CD4-positive, alpha-beta T cell treated with Interleukin-2 at 100 ng/mL for 4 hours (primary cell): Measurements from ENCODE around the gene TEX2.

ENCODE experiments used
- DNase-seq: peaks from one replicate; pipeline ENCODE4 v3.0.0-alpha.2; 2020; ENCODE audit warnings: low spot score

TEX2 gene

DNA sequence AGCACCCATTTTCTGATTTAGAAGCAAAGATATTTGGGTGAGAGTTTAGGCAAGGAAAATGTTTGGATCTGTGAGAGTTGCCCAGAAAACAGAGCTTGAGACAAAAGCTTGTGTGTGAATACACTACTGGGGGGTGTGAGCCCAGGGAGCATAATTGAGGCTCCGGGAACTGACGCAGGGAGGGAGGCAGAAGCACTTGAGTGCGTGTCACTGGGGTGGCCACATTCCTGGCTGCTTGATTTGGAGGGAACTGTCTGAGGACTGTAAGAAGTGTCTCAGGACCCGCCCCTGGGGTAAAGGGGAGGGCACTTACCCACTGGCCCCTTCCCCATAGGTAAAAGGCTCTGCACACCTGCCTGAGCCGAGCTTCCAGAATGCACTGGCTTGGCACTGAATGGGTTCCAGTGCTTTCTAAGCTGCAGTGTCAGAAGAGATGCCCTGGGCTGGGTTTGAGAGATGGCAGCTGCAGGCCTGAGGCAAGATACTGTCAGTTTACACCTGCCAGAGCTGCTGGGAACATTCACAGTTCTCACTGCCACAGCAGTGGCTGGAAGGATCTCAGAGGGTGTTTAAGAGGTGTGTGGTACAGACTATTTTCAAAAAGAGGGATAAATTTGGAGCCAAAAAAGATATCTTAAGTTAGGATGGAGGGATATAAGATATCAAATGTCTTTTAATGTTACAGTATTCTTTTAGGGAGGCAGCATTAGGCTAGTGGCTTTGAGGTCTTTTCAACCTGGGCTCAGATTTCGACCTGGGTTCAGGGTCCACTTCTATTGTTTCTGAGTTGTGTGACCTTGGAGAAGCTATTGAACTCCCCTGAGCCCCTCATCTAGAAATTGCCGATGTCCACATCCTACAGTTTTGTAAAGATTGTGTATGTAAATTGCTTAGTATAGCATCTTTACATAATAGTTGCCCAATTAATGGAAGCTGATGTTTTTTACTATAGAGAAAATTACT, 6.9 kb upstream of the TEX2 start:
- no peak for DNase-seq

DNA sequence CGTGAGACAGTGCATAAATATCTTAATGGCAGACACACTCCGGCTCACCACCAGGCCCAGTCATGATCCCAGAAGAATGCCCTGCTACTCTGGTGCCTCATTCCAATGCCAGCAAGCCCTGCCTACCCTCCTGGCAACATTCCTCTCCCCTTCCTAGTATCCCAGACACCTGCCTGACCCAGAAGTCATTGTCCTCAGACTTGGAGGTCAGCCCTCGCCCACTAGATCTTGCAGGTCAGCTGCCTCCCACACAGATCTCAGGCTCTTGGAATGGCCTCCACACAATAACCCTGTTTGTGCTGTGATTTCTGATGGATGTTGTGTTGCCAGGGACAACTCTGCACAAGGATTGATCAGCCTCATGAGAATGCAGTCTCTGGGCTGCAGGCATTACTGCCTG, 1.8 kb upstream of the TEX2 start:
- DNase-seq = no peak

GRCh38 chr17:64262198-64262999, 661 bp downstream of the TEX2 start:
- peak; percentile 58 for DNase-seq

DNA sequence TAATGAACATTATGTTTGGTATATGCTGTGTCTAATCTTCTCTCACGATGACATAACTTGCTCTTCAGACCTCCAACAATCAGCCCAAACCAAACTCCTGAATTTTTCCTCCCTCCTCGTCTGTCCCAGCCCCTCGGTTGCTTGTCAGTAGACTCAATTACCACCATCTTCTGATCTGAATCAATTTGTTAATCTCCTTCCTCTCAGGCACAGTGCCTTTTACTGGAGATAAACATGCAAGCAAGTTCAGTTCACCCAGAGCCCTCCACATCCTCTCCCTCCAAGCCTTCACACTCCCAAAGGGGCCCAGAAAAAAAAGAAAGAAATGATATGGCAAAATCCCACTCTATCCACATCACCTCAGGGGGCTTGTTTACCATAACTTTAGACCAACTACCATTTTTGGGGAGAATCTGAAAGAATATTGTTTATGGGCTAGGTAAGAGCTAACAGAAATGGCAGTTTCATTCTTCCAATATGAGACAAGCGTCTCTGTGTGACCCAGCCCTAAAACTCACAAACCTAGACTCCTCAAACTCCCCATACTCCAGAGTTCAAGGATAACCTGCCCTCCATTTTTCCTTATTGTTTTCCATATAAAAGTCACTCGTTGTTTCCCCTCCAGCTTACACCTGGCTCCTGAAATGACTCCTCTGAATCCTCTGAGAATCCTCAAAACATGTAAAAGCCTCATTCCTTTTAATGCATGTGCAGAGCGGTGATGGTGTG, 1.5 kb downstream of the TEX2 start:
- no peak for DNase-seq

- DNase-seq = no peak
Measured at GRCh38 chr17:64260886-64261285, 2.2 kb downstream of the TEX2 start.

DNA sequence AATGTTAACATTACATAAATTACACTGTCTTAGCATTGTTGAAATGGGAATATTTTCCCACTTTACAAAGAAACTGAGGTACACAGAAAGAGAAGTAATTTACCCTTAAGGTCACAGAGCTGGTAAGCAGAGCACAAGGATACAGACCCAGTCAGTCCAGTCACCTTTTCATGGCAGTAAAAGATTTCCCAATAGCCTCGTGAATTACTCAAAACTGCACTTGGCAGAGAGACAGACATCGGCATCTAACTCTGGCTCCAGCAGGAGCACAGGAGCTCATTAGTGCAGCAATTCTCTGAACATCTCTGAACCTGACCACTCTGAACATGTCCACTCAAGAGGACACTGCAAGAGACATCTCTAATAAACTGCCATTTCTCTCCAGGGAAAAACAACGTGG, 3.1 kb downstream of the TEX2 start:
- DNase-seq = no peak

GRCh38 chr17:64259426-64259825, 3.6 kb downstream of the TEX2 start:
- DNase-seq = no peak

DNA sequence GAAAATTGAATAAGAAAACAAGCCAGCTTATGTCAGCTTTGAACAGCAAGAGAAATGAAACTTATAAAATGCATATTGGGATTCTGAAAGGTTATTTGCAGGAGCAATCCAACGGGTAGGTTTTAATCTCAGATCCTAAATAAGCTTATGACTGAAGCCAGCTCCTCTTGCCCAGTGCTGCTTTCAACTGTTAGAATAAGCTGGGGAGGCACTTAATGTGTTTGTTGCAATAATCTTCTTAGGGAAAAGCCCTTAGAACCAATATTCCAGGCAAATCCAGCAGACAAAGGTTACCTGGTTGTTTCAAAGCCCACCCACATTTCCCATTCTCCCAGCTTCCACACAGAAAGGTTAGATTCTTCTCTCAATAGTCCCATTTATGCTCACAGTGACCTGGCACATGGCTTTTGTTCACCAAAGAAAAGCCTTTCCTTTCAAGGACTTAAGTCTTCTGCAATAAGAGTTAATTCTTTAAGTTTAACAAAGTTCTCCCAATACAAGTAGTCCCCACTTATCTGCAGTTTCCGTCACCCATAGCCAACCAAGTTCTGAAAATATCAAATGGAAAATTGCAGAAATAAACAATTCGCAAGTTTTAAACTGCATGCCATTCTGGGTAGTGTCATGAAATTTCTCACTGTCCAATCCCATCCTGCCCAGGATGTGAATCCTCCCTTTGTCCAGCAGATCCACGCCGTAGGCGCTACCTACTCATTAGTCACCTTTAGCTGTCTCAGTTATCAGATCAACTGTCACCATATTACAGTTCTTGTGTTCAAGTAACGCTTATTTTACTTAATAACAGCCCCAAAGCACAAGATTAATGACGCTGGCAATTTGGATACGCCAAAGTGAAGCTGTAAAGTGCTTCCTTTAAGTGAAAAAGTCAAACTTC, 5.9 kb downstream of the TEX2 start:
- no peak for DNase-seq

GRCh38 chr17:64255764-64256163, 7.3 kb downstream of the TEX2 start:
- no peak for DNase-seq

GRCh38 chr17:64254755-64255154, 8.3 kb downstream of the TEX2 start:
- DNase-seq = no peak

GRCh38 chr17:64253470-64253869, 9.6 kb downstream of the TEX2 start:
- no peak for DNase-seq

DNA sequence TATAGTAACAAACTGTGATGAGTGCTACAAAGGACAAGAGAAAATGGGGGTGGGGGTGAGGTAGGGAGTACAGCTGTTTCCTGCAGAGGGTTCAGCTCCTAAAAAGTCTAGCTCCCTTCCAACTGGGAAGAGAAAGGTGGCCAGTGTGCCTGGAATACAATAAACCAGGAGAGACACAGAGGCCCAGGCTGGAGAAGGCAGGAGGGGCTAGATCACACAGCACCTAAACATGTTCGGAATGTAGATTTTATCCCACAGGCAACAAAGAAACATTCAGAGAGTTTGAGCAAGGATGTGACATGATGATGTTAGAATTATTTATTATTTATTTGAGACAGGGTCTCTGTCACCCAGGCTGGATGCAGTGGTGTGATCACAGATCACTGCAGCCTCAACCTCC, 10.2 kb downstream of the TEX2 start:
- no peak for DNase-seq

GRCh38 chr17:64250233-64250835, 12.7 kb downstream of the TEX2 start:
- no peak for DNase-seq

- DNase-seq = no peak
Measured at GRCh38 chr17:64247836-64248235, 15.2 kb downstream of the TEX2 start.

DNA sequence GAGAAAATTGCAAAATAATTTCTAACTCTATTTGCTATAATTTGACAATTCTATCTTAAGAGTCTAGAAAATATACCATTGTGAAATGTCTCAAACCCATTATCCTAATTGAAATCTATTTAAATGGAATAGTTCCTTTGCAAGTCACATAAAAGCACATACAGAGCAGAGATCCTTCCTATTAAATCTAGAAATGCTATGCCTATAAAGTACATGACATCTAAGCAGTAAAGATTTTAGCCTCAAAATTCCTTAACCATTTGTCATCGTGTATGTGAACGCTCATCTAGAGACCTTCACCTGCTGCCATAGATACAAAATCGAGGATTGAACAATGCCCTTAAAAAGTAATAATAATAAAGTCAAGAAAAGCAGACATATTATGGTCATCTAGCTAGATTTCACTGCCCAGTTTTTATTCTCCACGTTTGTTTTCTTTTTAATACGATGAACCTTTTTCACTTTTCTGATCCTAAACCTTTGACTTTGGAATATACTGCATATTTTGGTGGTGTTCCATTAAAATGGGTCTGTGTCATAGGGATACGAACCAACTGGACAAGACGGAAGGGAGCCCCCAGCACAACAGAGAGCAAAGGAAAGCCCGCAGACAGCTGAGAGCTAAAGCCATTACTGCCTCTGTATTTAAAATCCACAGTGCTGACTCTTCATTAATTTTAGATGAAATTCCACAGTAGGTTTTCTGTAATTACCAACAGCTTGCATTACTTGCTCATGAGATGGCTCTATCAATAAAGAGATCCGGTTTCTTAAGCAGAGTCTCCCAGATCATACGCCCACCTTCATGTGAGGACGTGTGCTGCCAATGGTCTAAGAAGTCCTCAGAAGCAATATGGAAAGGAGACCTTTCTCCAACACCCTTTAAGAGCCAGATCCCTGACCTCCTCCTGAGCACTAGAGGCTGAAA, 17.6 kb downstream of the TEX2 start:
- DNase-seq = no peak

- DNase-seq = no peak
Measured at GRCh38 chr17:64244165-64244564, 18.9 kb downstream of the TEX2 start.

GRCh38 chr17:64243340-64243739, 19.7 kb downstream of the TEX2 start:
- no peak for DNase-seq

- DNase-seq = no peak
Measured at GRCh38 chr17:64242633-64243032, 20.4 kb downstream of the TEX2 start.

DNA sequence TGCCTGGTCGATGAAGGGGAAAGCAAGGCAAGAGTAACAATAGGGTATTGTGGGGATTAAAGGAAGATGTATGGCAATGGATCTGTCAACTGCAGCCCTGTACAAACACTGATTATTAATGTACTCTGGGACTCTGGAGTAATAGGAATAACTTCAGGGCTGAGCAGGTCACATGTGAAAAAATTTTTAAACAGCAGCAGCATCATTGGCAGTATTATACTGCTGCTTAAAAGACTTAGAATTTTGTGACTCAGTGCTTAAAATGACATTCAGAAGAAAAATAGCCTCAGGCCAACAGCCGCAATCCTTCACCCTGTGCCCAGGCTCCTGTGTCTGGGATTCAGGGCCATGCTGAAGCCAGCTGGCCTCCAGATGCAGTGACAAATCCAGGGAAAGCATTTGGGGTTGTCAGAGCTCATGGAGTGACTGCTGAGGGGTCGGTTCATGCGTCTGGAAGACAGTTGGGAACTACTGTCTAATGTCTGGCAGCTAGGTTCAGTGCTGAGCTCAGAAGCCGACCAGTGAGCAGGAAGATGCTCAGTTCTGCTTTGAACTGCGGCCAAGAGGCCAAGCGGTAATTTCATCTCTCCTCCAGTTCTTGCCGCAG, 22.2 kb downstream of the TEX2 start:
- DNase-seq = no peak
